GOT3 (cell line): ENCODE results near the gene EMP3.

Experiments
- DNase-seq: peaks from one replicate; lab custom pipeline; 2025; ENCODE audit warnings: mixed read lengths; lab: John Stamatoyannopoulos, UW

The EMP3 gene

GRCh38 chr19:48318286-48318987 lies 6.9 kb upstream of the EMP3 start:
- DNase-seq = no peak

GRCh38 chr19:48319647-48320541 lies 5.5 kb upstream of the EMP3 start:
- DNase-seq = peak; percentile 15

- DNase-seq = no peak
Measured at GRCh38 chr19:48321372-48321621, 4.1 kb upstream of the EMP3 start.

- peak; percentile 97 for DNase-seq
Measured at GRCh38 chr19:48321622-48322591, 3.4 kb upstream of the EMP3 start.

- no peak for DNase-seq
Measured at GRCh38 chr19:48329167-48329891, 4.0 kb downstream of the EMP3 start.

- DNase-seq = no peak
Measured at GRCh38 chr19:48330012-48330681, 4.8 kb downstream of the EMP3 start.

- no peak for DNase-seq
Measured at GRCh38 chr19:48332351-48332661, 7.0 kb downstream of the EMP3 start.

- DNase-seq = peak; percentile 40
Measured at GRCh38 chr19:48332662-48333466, 7.5 kb downstream of the EMP3 start.

GRCh38 chr19:48333467-48334384 lies 8.4 kb downstream of the EMP3 start:
- peak; percentile 54 for DNase-seq

GRCh38 chr19:48338253-48338755 lies 13.0 kb downstream of the EMP3 start:
- DNase-seq = no peak

- DNase-seq = no peak
Measured at GRCh38 chr19:48338802-48339503, 13.6 kb downstream of the EMP3 start.

- no peak for DNase-seq
Measured at GRCh38 chr19:48340995-48341394, 15.6 kb downstream of the EMP3 start.

- no peak for DNase-seq
Measured at GRCh38 chr19:48341515-48342413, 16.4 kb downstream of the EMP3 start.

GRCh38 chr19:48342414-48342738 lies 17.0 kb downstream of the EMP3 start:
- no peak for DNase-seq

GRCh38 chr19:48342841-48343540 lies 17.6 kb downstream of the EMP3 start:
- no peak for DNase-seq

GRCh38 chr19:48344892-48345291 lies 19.5 kb downstream of the EMP3 start:
- DNase-seq = no peak

GRCh38 chr19:48346191-48346590 lies 20.8 kb downstream of the EMP3 start:
- no peak for DNase-seq
